HepG2 (cell line): ENCODE data around the gene MDH1. TPM values are rescaled to one million over a fixed set of nuclear protein-coding genes. Genes with fewer than 3 reads are reported as not detected.

Source experiments
- DRAP1 ChIP-seq: IDR thresholded peaks from 2 replicates; pipeline ENCODE4 v1.6.1; 2016; ENCODE audit warnings: missing genetic modification reagents, missing compliant biosample characterization
- FOXC1 ChIP-seq: sonication (generic); formaldehyde crosslinking; IDR thresholded peaks from 2 replicates; pipeline ENCODE4 v1.8.0; 2022; ENCODE audit warnings: mild to moderate bottlenecking, missing genetic modification reagents, borderline replicate concordance
- HDAC1 ChIP-seq: sonication (generic); formaldehyde crosslinking; IDR thresholded peaks from 2 replicates; pipeline ENCODE4 v1.5.1; 2020; ENCODE audit warnings: mild to moderate bottlenecking, missing genetic modification reagents
- MAF1 ChIP-seq: sonication (generic); formaldehyde crosslinking; IDR thresholded peaks from 2 replicates; pipeline ENCODE4 v1.5.0; 2020; ENCODE audit warnings: missing genetic modification reagents, borderline replicate concordance
- POGK ChIP-seq: sonication (generic); formaldehyde crosslinking; conservative IDR thresholded peaks from 2 replicates; pipeline ENCODE4 v1.8.0; 2022; ENCODE audit warnings: mild to moderate bottlenecking, moderate library complexity, missing genetic modification reagents
- RARA ChIP-seq: IDR thresholded peaks from 2 replicates; pipeline ENCODE4 v1.6.1; 2016; ENCODE audit warnings: missing genetic modification reagents, missing compliant biosample characterization
- TBP ChIP-seq: sonication (generic); formaldehyde crosslinking; IDR thresholded peaks from 2 replicates; pipeline ENCODE4 v1.5.0; 2020; ENCODE audit warnings: missing genetic modification reagents
- THAP11 ChIP-seq: IDR thresholded peaks from 2 replicates; pipeline ENCODE4 v1.6.1; 2016; ENCODE audit warnings: missing biosample characterization, missing genetic modification reagents
- THRA ChIP-seq: sonication (generic); formaldehyde crosslinking; IDR thresholded peaks from 2 replicates; pipeline ENCODE4 v1.4.0; 2020; ENCODE audit warnings: missing genetic modification reagents, borderline replicate concordance
- ZBTB10 ChIP-seq: sonication (generic); formaldehyde crosslinking; IDR thresholded peaks from 2 replicates; pipeline ENCODE4 v1.4.0; 2020; ENCODE audit warnings: missing genetic modification reagents, borderline replicate concordance
- ZNF3 ChIP-seq: IDR thresholded peaks from 2 replicates; pipeline ENCODE4 v1.7.0; 2017; ENCODE audit warnings: inconsistent platforms
- ZNF367 ChIP-seq: sonication (generic); formaldehyde crosslinking; IDR thresholded peaks from 2 replicates; pipeline ENCODE4 v1.4.0; 2020; ENCODE audit warnings: missing genetic modification reagents, borderline replicate concordance
- ZNF503 ChIP-seq: sonication (generic); formaldehyde crosslinking; IDR thresholded peaks from 2 replicates; pipeline ENCODE4 v1.4.0; 2020; ENCODE audit warnings: missing genetic modification reagents
- ZNF589 ChIP-seq: sonication (generic); formaldehyde crosslinking; conservative IDR thresholded peaks from 2 replicates; pipeline ENCODE4 v1.8.0; 2022; ENCODE audit warnings: mild to moderate bottlenecking, moderate library complexity, missing genetic modification reagents
- ZNF639 ChIP-seq: conservative IDR thresholded peaks from 2 replicates; pipeline ENCODE4 v1.6.1; 2018; ENCODE audit warnings: missing genetic modification reagents
- ZNF737 ChIP-seq: sonication (generic); formaldehyde crosslinking; IDR thresholded peaks from 2 replicates; pipeline ENCODE4 v1.5.0; 2020; ENCODE audit warnings: missing genetic modification reagents, mild to moderate bottlenecking, borderline replicate concordance
- ZNF75D ChIP-seq: sonication (generic); formaldehyde crosslinking; IDR thresholded peaks from 2 replicates; pipeline ENCODE4 v1.8.1; 2023; ENCODE audit warnings: missing genetic modification reagents, mild to moderate bottlenecking, borderline replicate concordance
- ZSCAN9 ChIP-seq: IDR thresholded peaks from 2 replicates; pipeline ENCODE4 v1.6.1; 2016; ENCODE audit warnings: borderline replicate concordance
- polyA plus RNA-seq, 8 experiments: library from polyadenylated mRNA; depleted of rRNA in 3 of 8; stranded (reverse) in 7 of 8; unstranded in 1 of 8; fragments of >200 nt; fragmentation: Illumina TruSeq in 4 of 8; extraction: Trizol in 4 of 8; gene quantifications; 2 replicates each; pipeline versions ENCODE4 v1.2.1 to v1.2.3, GENCODE V29; 2011 to 2016; ENCODE audit warnings: low read depth in 4 of 8, missing spikeins in 1 of 8, mixed read lengths in 1 of 8; ENCODE audit not compliant: insufficient read depth in 1 of 8
- total RNA-seq, 5 experiments: library from RNA; depleted of rRNA; stranded (reverse); fragments of >200 nt; fragmentation: Illumina TruSeq; extraction: Trizol; gene quantifications; 2 replicates each; pipeline ENCODE4 v1.2.3, GENCODE V29; 2016; ENCODE audit warnings: low read depth in 1 of 5

MDH1 gene
- total and polyA plus RNA-seq, 2 of the 13 experiments (the other 11 are each of a cell fraction or from before 2014, with no cell fraction given): 293 to 415 TPM

- TF ChIP-seq ZNF503 (CRISPR knock-in tag) (no peak; the same call in 1 of the 2 replicates), ZNF589 (CRISPR knock-in tag) (peak; percentile 90), ZNF737 (CRISPR knock-in tag) (peak; percentile 86; the same call in 1 of the 2 replicates), ZNF3 (CRISPR knock-in tag) (no peak), DRAP1 (CRISPR knock-in tag) (peak; percentile 88), POGK (CRISPR knock-in tag) (peak; percentile 79), ZNF75D (CRISPR knock-in tag) (no peak), FOXC1 (CRISPR knock-in tag) (peak; percentile 94), ZSCAN9 (CRISPR knock-in tag) (peak; percentile 70), MAF1 (no peak), ZNF367 (CRISPR knock-in tag) (no peak), ZBTB10 (CRISPR knock-in tag) (no peak), TBP (CRISPR knock-in tag) (0 out of 2 replicates have a peak, but pooled peaks have one; percentile 86), RARA (no peak), THRA (CRISPR knock-in tag) (peak; percentile 81), HDAC1 (CRISPR knock-in tag) (peak; percentile 92), ZNF639 (CRISPR knock-in tag) (peak; percentile 86), THAP11 (CRISPR knock-in tag) (peak; percentile 100)
Measured at GRCh38 chr2:63588385-63589147, at the start of gene MDH1, which contains the start of gene WDPCP (continued).
